Mucosa of stomach (tissue), 1 donor: ENCODE data around the gene SPX.

Experiments
- H3K27me3 ChIP-seq: one replicate; pipeline ENCODE4 v1.7.0; 2013; ENCODE audit warnings: mild to moderate bottlenecking, low read length; ENCODE audit not compliant: control insufficient read depth, insufficient read depth
- H3K36me3 ChIP-seq: one replicate; pipeline ENCODE4 v1.7.0; 2013; ENCODE audit warnings: low read length; ENCODE audit not compliant: control insufficient read depth, insufficient read depth
- H3K4me1 ChIP-seq: one replicate; pipeline ENCODE4 v1.7.0; 2013; ENCODE audit warnings: mild to moderate bottlenecking, low read length; ENCODE audit not compliant: control insufficient read depth, insufficient read depth
- H3K4me3 ChIP-seq: one replicate; pipeline ENCODE4 v1.7.0; 2013; ENCODE audit warnings: low read length
- H3K9ac ChIP-seq: one replicate; pipeline ENCODE4 v1.7.0; 2013; ENCODE audit warnings: mild to moderate bottlenecking, low read length, moderate library complexity
- H3K9me3 ChIP-seq: one replicate; pipeline ENCODE4 v1.7.0; 2013; ENCODE audit warnings: mild to moderate bottlenecking, low read length, moderate library complexity; ENCODE audit not compliant: control insufficient read depth
- donor health status: Pancreatic carcinoma.

Gene SPX

GRCh38 chr12:21542403-21542802 is 16.3 kb downstream of the SPX start:
- H3K4me1 ChIP-seq, result no peaks in the 10 kb centered on the region

GRCh38 chr12:21543151-21543550 is 17.1 kb downstream of the SPX start:
- Histone ChIP-seq H3K27me3 (no peaks in the 10 kb centered on the region), H3K9me3 (no peaks in the 10 kb centered on the region), H3K4me3 (no peak overlapping the region), H3K4me1 (no peaks in the 10 kb centered on the region), H3K36me3 (no peaks in the 10 kb centered on the region), H3K9ac (no peak overlapping the region)

More at GRCh38 chr12:21542403-21542802, 16.3 kb downstream of the SPX start:
- Histone ChIP-seq H3K36me3 (no peaks in the 10 kb centered on the region), H3K27me3 (no peaks in the 10 kb centered on the region), H3K9ac (no peak overlapping the region), H3K9me3 (no peaks in the 10 kb centered on the region), H3K4me3 (no peak overlapping the region)

GRCh38 chr12:21545557-21545956 is 19.5 kb downstream of the SPX start:
- H3K4me3 ChIP-seq, result no peak overlapping the region
- H3K9ac ChIP-seq, result no peak overlapping the region
- H3K27me3 ChIP-seq, result no peaks in the 10 kb centered on the region
- H3K36me3 ChIP-seq, result no peaks in the 10 kb centered on the region
- no peaks in the 10 kb centered on the region for H3K9me3 ChIP-seq
- H3K4me1 ChIP-seq, result no peaks in the 10 kb centered on the region

GRCh38 chr12:21546716-21547115 is 20.6 kb downstream of the SPX start:
- no peaks in the 10 kb centered on the region for H3K4me1 ChIP-seq
- H3K36me3 ChIP-seq, result no peaks in the 10 kb centered on the region
- H3K27me3 ChIP-seq, result no peaks in the 10 kb centered on the region
- H3K9ac ChIP-seq, result no peak overlapping the region
- H3K9me3 ChIP-seq, result no peaks in the 10 kb centered on the region
- no peak overlapping the region for H3K4me3 ChIP-seq

- Histone ChIP-seq H3K9ac (no peak overlapping the region), H3K27me3 (no peaks in the 10 kb centered on the region), H3K36me3 (no peaks in the 10 kb centered on the region), H3K9me3 (no peaks in the 10 kb centered on the region), H3K4me3 (no peak overlapping the region), H3K4me1 (no peaks in the 10 kb centered on the region)
Measured at GRCh38 chr12:21547437-21547836, 21.3 kb downstream of the SPX start.

GRCh38 chr12:21551841-21552465 is 25.9 kb downstream of the SPX start:
- Histone ChIP-seq H3K4me1 (no peaks in the 10 kb centered on the region), H3K4me3 (no peak overlapping the region), H3K9ac (no peak overlapping the region), H3K36me3 (no peaks in the 10 kb centered on the region), H3K9me3 (no peaks in the 10 kb centered on the region), H3K27me3 (no peaks in the 10 kb centered on the region)

GRCh38 chr12:21552635-21553328 is 26.7 kb downstream of the SPX start:
- H3K36me3 ChIP-seq, result no peaks in the 10 kb centered on the region
- no peak overlapping the region for H3K4me3 ChIP-seq
- H3K9ac ChIP-seq, result no peak overlapping the region
- no peaks in the 10 kb centered on the region for H3K9me3 ChIP-seq
- H3K27me3 ChIP-seq, result no peaks in the 10 kb centered on the region
- no peaks in the 10 kb centered on the region for H3K4me1 ChIP-seq

- no peak overlapping the region for H3K4me3 ChIP-seq
- H3K9me3 ChIP-seq, result no peaks in the 10 kb centered on the region
- no peaks in the 10 kb centered on the region for H3K27me3 ChIP-seq
- H3K4me1 ChIP-seq, result no peaks in the 10 kb centered on the region
- no peak overlapping the region for H3K9ac ChIP-seq
- no peaks in the 10 kb centered on the region for H3K36me3 ChIP-seq
Measured at GRCh38 chr12:21553329-21553675, 27.2 kb downstream of the SPX start.

- no peak overlapping the region for H3K4me3 ChIP-seq
- no peaks in the 10 kb centered on the region for H3K9me3 ChIP-seq
- H3K36me3 ChIP-seq, result no peaks in the 10 kb centered on the region
- H3K9ac ChIP-seq, result no peak overlapping the region
- no peaks in the 10 kb centered on the region for H3K4me1 ChIP-seq
- H3K27me3 ChIP-seq, result no peaks in the 10 kb centered on the region
Measured at GRCh38 chr12:21558100-21558679, 32.1 kb downstream of the SPX start.

GRCh38 chr12:21559855-21560569 is 33.9 kb downstream of the SPX start:
- no peak overlapping the region for H3K9ac ChIP-seq
- H3K27me3 ChIP-seq, result no peaks in the 10 kb centered on the region
- no peaks in the 10 kb centered on the region for H3K9me3 ChIP-seq
- no peaks in the 10 kb centered on the region for H3K36me3 ChIP-seq
- no peak overlapping the region for H3K4me3 ChIP-seq
- H3K4me1 ChIP-seq, result no peaks in the 10 kb centered on the region

GRCh38 chr12:21561158-21561557 is 35.1 kb downstream of the SPX start:
- no peaks in the 10 kb centered on the region for H3K4me1 ChIP-seq
- no peak overlapping the region for H3K4me3 ChIP-seq
- H3K27me3 ChIP-seq, result no peaks in the 10 kb centered on the region
- no peaks in the 10 kb centered on the region for H3K36me3 ChIP-seq
- H3K9ac ChIP-seq, result no peak overlapping the region
- H3K9me3 ChIP-seq, result no peaks in the 10 kb centered on the region

GRCh38 chr12:21562859-21563258 is 36.8 kb downstream of the SPX start:
- Histone ChIP-seq H3K36me3 (no peaks in the 10 kb centered on the region), H3K27me3 (no peaks in the 10 kb centered on the region), H3K9ac (no peak overlapping the region), H3K4me1 (no peaks in the 10 kb centered on the region), H3K9me3 (no peaks in the 10 kb centered on the region), H3K4me3 (no peak overlapping the region)
